AG08396 (cell line): ENCODE measurements around the gene MLLT10.

Experiments
- DNase-seq: peaks from one replicate; pipeline ENCODE4 v3.0.0; 2012; ENCODE audit warnings: low spot score, mixed read lengths

Gene MLLT10

DNA sequence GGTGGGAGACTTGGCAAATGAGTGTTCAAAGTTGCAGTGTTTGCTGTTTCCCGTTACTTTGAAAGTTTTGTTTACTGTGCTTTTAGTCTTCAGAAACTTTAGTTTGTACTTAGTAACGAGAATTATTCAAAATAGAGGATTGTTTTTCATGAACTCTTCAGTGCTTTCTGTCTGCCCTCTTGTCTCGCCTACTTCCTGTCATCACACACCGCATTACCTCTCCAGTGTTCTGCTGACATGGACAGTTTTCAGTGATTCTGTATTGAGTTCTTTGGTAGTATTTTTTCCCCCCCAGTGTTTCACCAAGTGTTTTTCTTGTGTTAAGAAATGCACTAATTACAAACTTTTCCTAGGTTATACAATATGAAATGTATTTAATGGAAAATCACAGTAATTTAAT is 207.0 kb downstream of the MLLT10 start:
- no peak for DNase-seq

DNA sequence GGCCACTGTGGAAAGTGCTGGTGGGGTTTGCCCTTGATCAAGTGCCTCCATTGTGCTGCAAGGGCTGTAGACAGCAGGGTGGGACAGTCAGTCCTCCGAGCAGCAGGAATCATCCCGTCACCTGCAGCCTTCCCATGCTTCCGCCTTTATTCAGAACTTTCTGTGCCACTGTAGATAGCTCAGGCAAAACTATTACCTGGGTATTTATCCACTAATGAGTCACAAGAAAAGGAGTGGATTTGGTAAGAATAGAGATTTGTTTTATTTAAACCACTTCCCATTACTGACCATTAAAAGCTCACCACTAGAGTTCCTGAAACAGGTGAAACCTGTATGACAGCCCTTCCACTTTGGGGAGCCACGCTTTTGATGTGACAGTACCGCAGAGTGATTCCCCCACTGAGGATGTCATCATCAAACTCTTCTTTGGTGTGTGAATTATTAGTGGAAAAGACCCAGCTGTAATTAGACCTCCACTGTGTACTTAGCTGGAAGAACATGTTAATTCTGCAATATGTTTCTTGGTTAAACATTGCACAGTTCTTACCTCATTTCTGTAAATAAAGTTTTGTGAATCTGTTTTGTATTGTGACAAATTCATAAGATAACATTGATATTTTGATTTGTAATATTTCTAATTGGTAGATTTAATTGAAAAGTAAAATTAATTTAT is 208.8 kb downstream of the MLLT10 start:
- DNase-seq = no peak

DNA sequence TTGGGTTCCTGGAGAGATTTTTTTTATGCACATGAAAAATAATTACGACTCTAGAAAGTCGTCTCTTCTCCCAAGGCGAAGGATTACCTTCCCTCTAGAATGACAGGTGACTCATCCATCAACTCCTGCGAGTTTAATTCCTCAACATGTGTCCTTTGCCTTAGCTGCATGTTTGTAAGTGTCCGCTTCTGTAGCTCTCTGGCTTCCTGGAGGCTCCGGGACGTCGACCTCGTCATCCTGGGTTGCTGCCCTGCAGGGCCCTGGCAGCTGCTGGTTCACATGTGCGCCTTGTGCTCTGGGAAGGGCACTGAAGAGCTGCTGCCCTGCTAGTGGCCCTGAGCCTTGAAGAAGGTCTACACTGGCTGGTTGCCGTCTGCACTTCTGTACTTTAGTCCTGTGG is 210.2 kb downstream of the MLLT10 start:
- no peak for DNase-seq

- no peak for DNase-seq
Observed at GRCh38 chr10:21746118-21746517, 212.1 kb downstream of the MLLT10 start.

DNA sequence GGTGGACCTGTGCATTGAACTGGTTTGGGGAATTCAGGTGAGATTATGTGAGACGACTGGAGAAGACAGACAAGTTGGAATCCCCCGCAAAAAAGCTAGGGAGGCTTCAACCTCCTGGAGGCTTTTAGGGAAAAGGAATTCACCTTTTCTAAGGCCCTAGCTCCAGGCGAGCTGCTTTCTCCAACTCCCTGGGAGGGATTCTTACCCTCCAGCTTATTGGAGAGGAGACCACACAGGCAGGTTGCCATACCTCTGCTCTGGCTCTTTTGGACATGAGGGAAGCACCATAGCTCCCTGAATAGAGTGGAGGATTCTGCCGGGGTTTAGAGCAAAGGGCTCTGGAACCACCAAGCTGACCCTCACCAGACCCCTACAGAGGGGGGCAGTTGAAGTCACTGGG is 213.8 kb downstream of the MLLT10 start:
- no peak for DNase-seq

GRCh38 chr10:21749788-21750187 is 215.8 kb downstream of the MLLT10 start:
- DNase-seq = no peak

DNA sequence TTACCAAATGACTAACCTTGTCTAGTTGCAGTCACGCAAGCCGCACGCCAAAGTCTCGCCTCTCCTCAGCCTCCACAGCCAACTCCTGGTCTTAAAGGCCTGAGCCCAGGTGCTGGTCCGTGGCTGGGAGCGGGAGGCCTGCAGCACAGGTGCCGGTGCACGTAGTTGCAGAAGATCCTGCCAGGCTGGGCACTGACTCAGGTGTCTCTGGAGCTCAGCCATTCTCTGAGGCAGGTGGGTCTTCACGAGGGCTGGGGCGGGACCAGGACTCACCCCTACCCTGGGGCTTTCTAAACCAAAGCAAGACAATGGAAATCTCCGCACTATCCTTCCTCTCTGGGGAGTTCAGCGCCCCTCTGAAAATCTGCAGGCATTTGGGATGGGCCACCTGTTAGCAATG is 216.4 kb downstream of the MLLT10 start:
- DNase-seq = peak; percentile 39

DNA sequence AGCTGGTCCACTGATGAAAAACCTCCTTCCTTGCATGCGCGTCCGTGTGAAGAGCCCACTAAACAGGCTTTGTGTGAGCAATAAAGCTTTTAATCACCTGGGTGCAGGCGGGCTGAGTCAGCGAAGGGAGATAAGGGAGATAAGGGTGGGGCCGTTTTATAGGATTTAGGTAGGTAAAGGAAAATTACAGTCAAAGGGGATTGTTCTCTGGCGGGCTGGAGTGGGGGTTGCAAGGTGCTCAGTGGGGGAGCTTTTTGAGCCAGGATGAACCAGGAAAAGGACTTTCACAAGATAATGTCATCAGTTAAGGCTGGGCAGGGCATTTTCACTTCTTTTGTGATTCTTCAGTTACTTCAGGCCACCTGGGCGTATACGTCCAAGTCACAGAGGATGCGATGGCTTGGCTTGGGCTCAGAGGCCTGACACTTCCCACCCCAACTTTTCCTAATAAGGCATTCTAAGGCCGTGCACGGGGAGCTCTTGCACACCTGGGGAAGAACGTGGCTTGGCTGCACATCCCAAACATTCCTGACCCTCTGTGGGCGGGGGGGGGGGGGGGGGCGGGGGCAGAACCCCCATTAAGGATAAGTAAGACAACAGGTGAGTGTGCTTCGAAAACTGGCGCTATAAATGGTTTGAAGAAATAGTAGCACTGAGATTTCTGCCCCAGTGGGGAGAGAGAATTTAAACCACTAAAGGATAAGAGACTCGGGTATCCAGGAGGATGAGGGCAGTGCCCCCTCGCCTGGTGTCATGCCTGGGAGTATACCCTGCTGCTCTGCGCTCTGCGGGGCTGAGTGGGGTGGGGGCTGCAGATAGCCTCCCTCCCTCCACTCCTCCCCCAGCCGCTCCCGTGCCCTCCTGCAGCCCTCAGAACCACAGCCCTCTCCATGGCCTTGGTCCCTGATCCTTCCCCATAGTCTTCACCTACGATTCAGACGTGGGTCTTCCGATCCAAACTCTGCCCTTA is 217.6 kb downstream of the MLLT10 start:
- no peak for DNase-seq

DNA sequence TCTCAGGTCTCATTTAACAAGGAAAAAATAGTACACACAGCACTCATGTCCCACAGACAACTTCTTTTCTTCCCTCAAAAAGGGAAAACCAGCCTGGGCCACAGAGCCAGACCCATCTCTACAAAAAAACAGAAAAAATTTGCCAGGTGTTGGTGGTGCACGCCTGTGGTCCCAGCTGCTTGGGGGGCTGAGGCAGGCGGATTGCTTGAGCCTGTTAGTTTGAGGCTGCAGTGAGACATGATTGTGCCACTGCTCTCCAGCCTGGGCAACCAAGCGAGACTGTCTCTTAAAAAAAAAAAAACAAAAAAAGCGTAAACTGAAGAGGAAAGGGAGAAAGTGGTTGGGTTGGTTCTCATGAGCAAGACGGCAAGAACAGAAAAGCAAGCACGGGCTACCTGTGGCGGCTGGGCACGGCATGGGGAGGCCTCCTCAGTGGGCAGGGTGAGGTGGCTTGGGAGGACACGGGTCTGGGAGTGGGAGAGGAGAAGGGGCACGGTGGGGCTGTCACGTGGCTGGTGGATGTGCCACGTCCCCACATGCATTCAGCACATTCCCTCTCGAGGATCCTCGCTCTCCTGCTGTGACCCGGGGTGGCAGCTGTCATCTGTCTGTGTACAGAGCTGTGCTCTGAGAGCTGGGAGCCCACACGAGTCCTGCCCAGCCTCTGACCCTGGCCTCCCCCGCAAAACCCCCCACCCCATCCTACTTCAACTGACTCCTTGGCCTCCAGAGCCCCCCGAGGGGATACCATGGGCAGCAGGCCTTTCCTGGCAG is 219.7 kb downstream of the MLLT10 start:
- no peak for DNase-seq

DNA sequence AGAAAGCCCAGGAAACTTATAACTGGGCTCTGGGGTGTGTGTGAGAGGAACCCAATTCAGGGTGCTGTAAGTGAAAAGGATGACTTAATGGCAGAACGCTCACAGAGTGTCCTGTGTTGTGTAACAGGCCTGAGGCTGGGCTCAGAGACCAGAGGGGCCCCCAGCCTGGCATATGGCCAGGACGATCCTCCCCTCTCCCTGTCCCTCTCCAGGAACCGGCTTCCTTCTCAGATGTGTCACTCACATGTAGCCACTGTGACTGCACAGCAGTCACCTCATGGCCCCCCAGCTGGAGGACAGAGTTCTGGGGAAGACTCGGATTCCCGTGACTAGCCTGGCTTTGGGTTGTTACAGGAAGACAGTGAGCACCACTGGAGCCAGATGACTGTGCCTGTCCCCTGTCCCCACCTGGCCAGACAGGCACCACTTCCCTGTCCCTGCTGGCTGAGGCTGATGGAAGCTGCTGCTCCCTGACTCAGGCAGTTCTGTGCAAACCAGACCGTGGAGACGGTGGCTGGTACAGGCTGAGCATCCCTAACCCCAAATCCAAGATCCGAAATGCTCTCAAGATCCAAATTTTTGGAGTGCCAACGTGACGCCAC is 220.5 kb downstream of the MLLT10 start:
- no peak for DNase-seq

DNA sequence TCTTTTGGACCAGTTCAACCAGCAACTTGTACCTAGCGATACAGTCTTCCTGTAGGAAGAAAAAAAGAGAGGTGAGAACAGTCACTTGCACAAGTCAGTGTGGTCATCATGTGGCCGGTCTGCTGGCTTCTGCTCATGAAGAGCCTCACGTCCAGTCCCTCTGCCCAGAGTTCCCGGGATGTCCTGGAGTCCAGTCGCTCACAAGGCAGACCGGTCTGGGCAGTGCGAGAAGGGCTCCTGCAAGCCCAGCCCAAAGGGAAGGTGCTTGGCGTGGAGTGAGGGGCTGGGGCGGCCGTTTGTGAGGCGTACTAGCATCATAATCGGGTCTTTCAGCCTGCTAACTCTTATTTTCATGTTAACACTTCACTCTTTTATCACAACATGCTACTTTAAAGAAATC is 222.7 kb downstream of the MLLT10 start:
- no peak for DNase-seq

DNA sequence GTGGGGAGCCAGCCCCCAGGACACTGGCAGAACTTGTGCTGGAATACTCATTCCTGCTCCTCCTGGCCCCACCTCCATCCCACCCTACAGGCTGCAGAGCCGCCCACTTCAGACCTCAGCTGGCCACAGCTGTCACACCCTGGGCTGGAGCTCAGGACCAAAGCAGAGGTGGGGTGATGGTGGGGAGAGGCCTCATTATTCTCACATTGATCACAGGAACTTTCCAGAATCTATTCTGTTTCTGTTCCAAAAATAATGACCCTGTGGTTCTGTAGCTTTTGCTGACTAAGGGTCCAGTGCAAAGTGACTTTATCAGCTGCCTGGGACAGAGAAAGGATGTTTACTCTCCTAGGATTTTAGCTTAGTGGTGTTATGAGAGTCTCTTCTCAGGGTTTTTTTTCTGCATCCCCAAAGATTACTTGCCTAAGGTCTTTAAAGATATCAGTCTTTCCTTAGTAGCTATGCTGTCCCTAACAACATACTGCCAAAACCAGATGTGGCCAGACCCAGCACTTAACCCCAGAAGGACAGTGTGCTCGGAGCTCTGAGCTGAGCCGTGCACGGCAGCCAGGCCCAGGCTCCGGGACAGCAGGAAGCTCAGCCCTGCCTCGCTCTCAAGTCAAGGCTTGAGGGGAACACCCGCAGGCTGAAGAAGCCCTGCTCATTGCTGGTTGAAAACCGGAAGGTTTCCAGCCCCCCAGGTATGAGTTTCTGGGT is 223.3 kb downstream of the MLLT10 start:
- peak; percentile 28 for DNase-seq

DNA sequence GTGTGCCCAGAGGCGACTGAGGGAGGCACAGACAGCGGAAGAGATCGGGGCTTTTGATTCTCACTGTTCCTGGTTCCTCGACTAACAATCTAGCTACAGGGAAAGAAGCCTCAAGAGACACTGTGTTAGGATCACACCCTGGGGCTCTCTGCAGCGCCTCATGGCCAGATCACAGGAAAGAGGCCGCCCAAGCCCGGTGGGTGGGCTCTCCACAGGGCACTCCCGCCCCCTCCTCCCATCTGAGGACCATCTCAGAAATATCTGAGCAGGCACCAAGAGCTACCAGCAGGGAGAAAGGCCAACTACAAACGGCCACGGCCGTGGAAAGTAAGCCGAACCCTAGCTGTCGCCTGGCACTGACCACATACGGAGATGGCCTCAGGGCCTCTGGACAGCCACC is 224.2 kb downstream of the MLLT10 start:
- no peak for DNase-seq

DNA sequence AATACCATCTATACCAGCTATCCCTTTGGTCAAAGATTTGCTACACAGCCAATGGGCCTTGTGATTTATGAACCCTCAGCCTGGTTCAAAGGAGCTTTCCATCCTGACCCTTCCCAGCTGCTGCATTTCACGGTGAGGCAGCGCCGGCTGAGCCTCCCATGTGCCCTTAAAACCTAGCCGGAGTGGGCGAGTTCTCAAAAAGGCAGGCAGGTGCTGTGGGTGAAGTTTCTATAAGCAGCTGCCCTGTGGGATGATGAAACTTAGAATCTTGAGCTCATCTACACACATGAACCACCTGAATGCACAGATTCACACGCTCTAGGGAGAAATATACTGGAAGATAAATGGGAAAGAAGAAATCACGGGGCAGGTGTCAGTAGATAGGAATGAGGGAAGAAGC is 224.7 kb downstream of the MLLT10 start:
- DNase-seq = no peak

DNA sequence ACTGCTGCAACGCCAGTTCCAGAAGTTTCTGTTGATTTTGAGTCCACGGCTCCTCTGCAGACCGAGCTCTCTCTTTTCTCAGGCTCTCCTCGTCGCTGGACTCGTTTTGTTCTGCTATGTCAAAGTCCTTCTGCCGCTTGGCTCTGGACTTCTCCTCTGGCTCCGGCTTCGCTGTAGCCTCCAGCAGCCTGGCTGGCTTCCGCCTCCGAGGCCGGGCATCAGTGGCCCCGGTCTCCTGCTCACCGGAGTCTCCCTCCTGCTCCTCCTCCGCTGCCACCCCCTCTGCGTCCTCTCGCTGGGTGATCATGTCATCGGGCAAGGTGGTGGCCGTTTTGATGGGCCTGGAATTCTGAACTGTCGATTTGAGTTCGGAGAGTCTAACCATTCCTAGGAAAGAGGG is 225.2 kb downstream of the MLLT10 start:
- no peak for DNase-seq

- DNase-seq = no peak
Observed at GRCh38 chr10:21760332-21760731, 226.3 kb downstream of the MLLT10 start.

GRCh38 chr10:21764466-21765189 is 230.6 kb downstream of the MLLT10 start:
- DNase-seq = no peak

- no peak for DNase-seq
Observed at GRCh38 chr10:21769041-21769440, 235.0 kb downstream of the MLLT10 start.

GRCh38 chr10:21771219-21771618 is 237.2 kb downstream of the MLLT10 start:
- no peak for DNase-seq

DNA sequence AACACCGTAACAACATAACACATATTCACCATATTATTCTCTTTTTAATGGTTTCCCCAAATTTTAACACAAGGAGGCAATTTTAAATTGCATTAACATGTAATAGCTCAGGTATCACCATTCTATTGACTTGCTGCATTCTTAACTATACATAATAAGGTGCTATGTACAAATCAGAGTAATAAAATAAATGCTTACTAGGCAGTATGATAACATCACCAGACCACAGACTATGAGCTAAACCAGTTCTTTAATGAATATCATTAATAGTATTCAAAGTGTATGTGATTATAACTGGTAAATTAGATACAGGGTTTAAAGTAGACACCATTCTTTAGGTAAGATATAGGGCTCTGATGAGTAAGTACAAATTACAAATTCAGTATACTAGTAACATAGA is 242.9 kb downstream of the MLLT10 start:
- no peak for DNase-seq

- DNase-seq = no peak
Observed at GRCh38 chr10:21791276-21791675, 257.2 kb downstream of the MLLT10 start.
